PC-3 (cell line): Measurements from ENCODE around the gene CHAMP1. TPM values are rescaled to one million over a fixed set of nuclear protein-coding genes. Genes with fewer than 3 reads are reported as not detected.

Experiments used
- ATAC-seq: fragments of 200-7000 bp; cut with Tn5 transposase; 2 replicates; pipeline ENCODE4 v1.9.1; 2020; ENCODE audit warnings: mild to moderate bottlenecking, moderate library complexity
- BruUV-seq: library from RNA; stranded (reverse); fragments of 400-500 nt; replicated peaks from 2 replicates; lab custom pipeline; 2021; lab: Mats Ljungman, UMichigan
- CTCF ChIA-PET: fragments of 300-600 bp; sonication (Branson Sonifier 250); formaldehyde crosslinking; loops from one replicate; lab custom pipeline; 2022; ENCODE audit warnings: antibody characterized with exemption; lab: Charles Lee
- POLR2A ChIA-PET: fragments of 300-600 bp; sonication (Branson Sonifier 250); formaldehyde crosslinking; loops from one replicate; lab custom pipeline; 2022; ENCODE audit warnings: antibody characterized with exemption; ENCODE audit not compliant: unreplicated experiment; lab: Charles Lee
- DNase-seq: peaks from one replicate; pipeline ENCODE4 v3.0.0-alpha.2; 2015
- H2AFZ ChIP-seq: fragments of 300-600 bp; sonication (generic); 2 replicates; pipeline ENCODE4 v1.6.0; 2016; ENCODE audit warnings: antibody characterized with exemption, low read length
- H3F3A ChIP-seq: fragments of 300-600 bp; sonication (generic); one replicate; pipeline ENCODE4 v1.6.0; 2017; ENCODE audit warnings: antibody characterized with exemption, low read length, control low read depth, mild to moderate bottlenecking; ENCODE audit not compliant: unreplicated experiment
- H3K27ac ChIP-seq: fragments of 300-600 bp; sonication (generic); 2 replicates; pipeline ENCODE4 v1.5.1; 2016; ENCODE audit warnings: mild to moderate bottlenecking, low read length
- H3K27me3 ChIP-seq: fragments of 300-600 bp; sonication (generic); 2 replicates; pipeline ENCODE4 v1.6.1; 2016; ENCODE audit warnings: low read length, mixed read lengths
- H3K36me3 ChIP-seq: fragments of 300-600 bp; sonication (generic); 2 replicates; pipeline ENCODE4 v1.6.1; 2016; ENCODE audit warnings: low read depth, mixed run types, low read length, mixed read lengths
- H3K4me1 ChIP-seq: fragments of 300-600 bp; sonication (generic); 2 replicates; pipeline ENCODE4 v1.5.1; 2016; ENCODE audit warnings: low read length; ENCODE audit not compliant: insufficient read depth
- H3K4me2 ChIP-seq: fragments of 300-600 bp; sonication (generic); 2 replicates; pipeline ENCODE4 v1.6.0; 2016; ENCODE audit warnings: low read length
- H3K4me3 ChIP-seq: fragments of 300-600 bp; sonication (generic); 2 replicates; pipeline ENCODE4 v1.5.1; 2016; ENCODE audit warnings: mild to moderate bottlenecking, low read length, mixed read lengths
- H3K79me2 ChIP-seq: fragments of 300-600 bp; sonication (generic); 2 replicates; pipeline ENCODE4 v1.6.1; 2017; ENCODE audit warnings: low read length, mixed read lengths
- H3K9ac ChIP-seq: fragments of 300-600 bp; sonication (generic); 2 replicates; pipeline ENCODE4 v1.6.0; 2016; ENCODE audit warnings: mild to moderate bottlenecking, low read length
- H3K9me2 ChIP-seq: fragments of 300-600 bp; sonication (generic); replicated peaks from 2 replicates; pipeline ENCODE4 v1.6.1; 2016; ENCODE audit warnings: mixed run types, low read length, mixed read lengths
- H3K9me3 ChIP-seq: fragments of 300-600 bp; sonication (generic); 2 replicates; pipeline ENCODE4 v1.6.1; 2016; ENCODE audit warnings: low read length, mixed read lengths
- H4K20me1 ChIP-seq: fragments of 300-600 bp; sonication (generic); 2 replicates; pipeline ENCODE4 v1.6.1; 2016; ENCODE audit warnings: low read length, mixed read lengths
- EZH2 ChIP-seq: fragments of 300-600 bp; sonication (generic); IDR thresholded peaks from one replicate; pipeline ENCODE4 v1.6.1; 2017; ENCODE audit warnings: antibody characterized with exemption, mild to moderate bottlenecking, low read length; ENCODE audit not compliant: unreplicated experiment
- EZH2phosphoT487 ChIP-seq: fragments of 300-600 bp; sonication (generic); IDR thresholded peaks from 2 replicates; pipeline ENCODE4 v1.6.1; 2018; ENCODE audit warnings: mild to moderate bottlenecking, antibody characterized with exemption, low read length, borderline replicate concordance
- intact Hi-C: fragments of 100-400 bp; cut with micrococcal nuclease; formaldehyde crosslinking; loops from 2 replicates; pipeline ENCODE4 v1.9.0; 2023
- total RNA-seq: library from RNA; depleted of rRNA; stranded (reverse); fragments of >200 nt; gene quantifications from 2 replicates; pipeline ENCODE4 v1.2.3, GENCODE V29; 2014
- TF ChIP-seq, protein P1 (sequence below): fragments of 300-600 bp; sonication (generic); conservative IDR thresholded peaks from 2 replicates; pipeline ENCODE4 v1.5.1; 2017; ENCODE audit warnings: antibody characterized with exemption, low read depth, mild to moderate bottlenecking, low read length

CHAMP1 gene
- total RNA-seq, 1 experiment from 2014 or later: 8.3 TPM

DNA sequence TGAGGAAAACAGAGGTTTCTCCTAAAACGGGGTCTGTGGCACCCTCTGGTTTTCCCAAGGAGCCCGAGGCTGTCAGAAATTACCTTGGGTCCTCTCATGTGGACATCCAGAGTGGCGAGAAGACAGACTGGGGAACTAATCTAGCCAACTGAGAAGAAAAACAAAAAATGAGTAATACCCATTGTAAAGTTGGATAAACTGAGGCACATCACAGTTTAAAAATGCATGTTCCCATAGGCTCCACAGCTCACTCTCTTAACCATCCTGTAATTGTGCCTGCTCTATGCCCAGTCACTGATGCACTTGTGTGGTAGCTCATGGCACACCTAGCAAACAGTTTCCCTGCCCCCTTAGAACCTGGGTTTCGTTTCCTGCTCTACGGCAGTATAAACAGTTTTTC, 48.1 kb upstream of the CHAMP1 start:
- Histone ChIP-seq H3K9ac (no peak overlapping the region), H2AFZ (no peak overlapping the region), H3K9me3 (no peaks in the 10 kb centered on the region), H3K27ac (no peak overlapping the region), H3K9me2 (no peaks in the 10 kb centered on the region), H3K79me2 (no peaks in the 10 kb centered on the region), H3K36me3 (peaks cover 49% of the 10 kb centered on the region), H3K27me3 (no peaks in the 10 kb centered on the region), H4K20me1 (no peaks in the 10 kb centered on the region), H3K4me1 (no peaks in the 10 kb centered on the region), H3F3A (no peaks in the 10 kb centered on the region), H3K4me3 (no peak overlapping the region), H3K4me2 (no peak overlapping the region)
- CTCF ChIA-PET: no interaction called here
- ATAC-seq (no peak), DNase-seq (no peak)
- no peak for TF ChIP-seq EZH2
- TF ChIP-seq EZH2phosphoT487: no peak
- TF ChIP-seq, protein P1, sequence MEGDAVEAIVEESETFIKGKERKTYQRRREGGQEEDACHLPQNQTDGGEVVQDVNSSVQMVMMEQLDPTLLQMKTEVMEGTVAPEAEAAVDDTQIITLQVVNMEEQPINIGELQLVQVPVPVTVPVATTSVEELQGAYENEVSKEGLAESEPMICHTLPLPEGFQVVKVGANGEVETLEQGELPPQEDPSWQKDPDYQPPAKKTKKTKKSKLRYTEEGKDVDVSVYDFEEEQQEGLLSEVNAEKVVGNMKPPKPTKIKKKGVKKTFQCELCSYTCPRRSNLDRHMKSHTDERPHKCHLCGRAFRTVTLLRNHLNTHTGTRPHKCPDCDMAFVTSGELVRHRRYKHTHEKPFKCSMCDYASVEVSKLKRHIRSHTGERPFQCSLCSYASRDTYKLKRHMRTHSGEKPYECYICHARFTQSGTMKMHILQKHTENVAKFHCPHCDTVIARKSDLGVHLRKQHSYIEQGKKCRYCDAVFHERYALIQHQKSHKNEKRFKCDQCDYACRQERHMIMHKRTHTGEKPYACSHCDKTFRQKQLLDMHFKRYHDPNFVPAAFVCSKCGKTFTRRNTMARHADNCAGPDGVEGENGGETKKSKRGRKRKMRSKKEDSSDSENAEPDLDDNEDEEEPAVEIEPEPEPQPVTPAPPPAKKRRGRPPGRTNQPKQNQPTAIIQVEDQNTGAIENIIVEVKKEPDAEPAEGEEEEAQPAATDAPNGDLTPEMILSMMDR: no peak
- intact Hi-C loops: no loop called here
- BruUV-seq: no TSS peak
- POLR2A ChIA-PET: no interaction called here

DNA sequence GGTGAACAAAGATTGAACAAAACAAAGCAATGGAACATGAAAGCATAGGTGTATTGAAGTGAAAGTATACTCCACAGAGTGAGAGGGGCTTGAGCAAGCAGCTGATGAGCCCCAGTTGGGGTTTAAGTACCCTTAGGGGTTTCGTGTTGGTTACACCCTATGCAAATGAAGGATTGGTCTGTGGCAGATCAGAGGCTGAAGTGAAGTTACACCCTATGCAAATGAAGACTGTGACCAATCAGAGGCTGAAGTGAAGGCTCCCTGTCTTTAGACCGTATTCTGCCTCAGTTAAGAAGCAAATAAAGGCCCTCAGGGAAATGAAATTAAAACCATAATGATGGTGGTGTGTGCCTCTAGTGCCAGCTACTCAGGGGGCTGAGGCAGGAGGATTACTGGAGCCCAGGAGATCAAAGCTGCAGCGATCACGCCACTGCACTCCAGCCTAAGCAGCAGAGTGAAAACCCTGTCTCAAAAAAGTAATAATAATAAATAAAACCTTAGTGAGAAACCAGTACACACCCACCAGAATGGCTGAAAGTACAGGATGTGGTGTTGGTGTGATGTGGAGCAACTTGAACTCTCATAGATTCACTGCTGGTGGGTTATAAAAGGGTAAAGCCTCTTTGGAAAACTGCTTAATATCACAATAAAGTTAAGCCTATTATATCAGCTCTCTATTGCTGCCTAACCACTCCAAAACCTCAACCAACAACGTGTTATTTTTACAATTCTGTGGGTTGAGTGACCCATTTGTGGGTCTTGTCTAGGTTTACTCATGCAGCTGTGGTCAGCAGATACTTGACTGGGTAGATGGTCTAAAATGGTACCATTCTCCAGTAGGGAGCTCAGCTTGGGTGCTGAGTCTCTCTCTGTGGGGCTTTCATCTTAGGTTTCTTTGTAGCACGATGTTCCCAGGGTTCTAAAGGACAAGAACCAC, 45.7 kb upstream of the CHAMP1 start:
- Histone ChIP-seq H3K4me3 (no peak overlapping the region), H3K9me2 (no peaks in the 10 kb centered on the region), H3K27me3 (no peaks in the 10 kb centered on the region), H3K79me2 (no peaks in the 10 kb centered on the region), H3K36me3 (peaks cover 48% of the 10 kb centered on the region), H3K27ac (no peak overlapping the region), H3K9ac (no peak overlapping the region), H3F3A (no peaks in the 10 kb centered on the region), H3K9me3 (no peaks in the 10 kb centered on the region), H4K20me1 (no peaks in the 10 kb centered on the region), H3K4me1 (no peaks in the 10 kb centered on the region), H2AFZ (no peak overlapping the region), H3K4me2 (no peak overlapping the region)
- intact Hi-C loops: no loop called here
- TF ChIP-seq EZH2phosphoT487 (no peak), EZH2 (no peak)
- TF ChIP-seq, protein P1: no peak
- POLR2A ChIA-PET: no interaction called here
- BruUV-seq: no TSS peak
- ATAC-seq: no peak
- no peak for DNase-seq
- CTCF ChIA-PET: no interaction called here

DNA sequence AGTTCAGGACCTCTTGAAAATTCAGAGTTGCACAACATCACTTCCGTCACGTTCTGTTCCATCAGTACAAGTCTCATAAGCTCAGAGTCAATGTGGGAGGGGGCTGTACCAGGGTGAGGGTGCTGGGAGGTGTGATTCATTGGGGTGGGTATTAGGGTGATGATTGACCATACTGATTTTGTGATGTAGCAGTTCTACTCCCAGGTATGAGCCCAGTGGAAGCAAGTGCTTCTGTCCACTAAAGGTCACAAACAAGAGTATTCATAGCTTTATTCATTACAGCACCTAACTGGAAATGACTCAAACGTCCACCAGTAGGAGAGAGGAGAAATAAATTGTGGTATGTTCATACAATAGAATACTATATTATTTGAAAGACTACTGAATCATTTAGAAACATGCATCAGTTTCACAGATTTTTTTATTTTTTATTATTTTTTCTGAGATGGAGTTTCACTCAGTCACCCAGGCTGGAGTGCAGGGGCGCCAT, 45.0 kb upstream of the CHAMP1 start:
- no peak for ATAC-seq

More for the DNA sequence above, 45.0 kb upstream of the CHAMP1 start:
- ChIA-PET POLR2A (no interaction called here), CTCF (no interaction called here)
- Histone ChIP-seq H3K36me3 (peaks cover 43% of the 10 kb centered on the region), H3K79me2 (no peaks in the 10 kb centered on the region), H3K4me2 (no peak overlapping the region), H4K20me1 (no peaks in the 10 kb centered on the region), H3K9ac (no peak overlapping the region), H3K9me2 (no peaks in the 10 kb centered on the region), H3K9me3 (no peaks in the 10 kb centered on the region), H3F3A (no peaks in the 10 kb centered on the region), H3K27me3 (no peaks in the 10 kb centered on the region), H3K4me3 (no peak overlapping the region), H3K4me1 (no peaks in the 10 kb centered on the region), H2AFZ (no peak overlapping the region), H3K27ac (no peak overlapping the region)
- no peak for TF ChIP-seq EZH2phosphoT487
- intact Hi-C loops: no loop called here
- no peak for DNase-seq
- no TSS peak for BruUV-seq
